HEK293T (cell line): ENCODE results near the gene XIST.

Experiments
- FOXM1 ChIP-seq: fragments of 450-650 bp; IDR thresholded peaks from 2 replicates; pipeline ENCODE4 v1.6.1; 2017; ENCODE audit warnings: mild to moderate bottlenecking, borderline replicate concordance
- L3MBTL2 ChIP-seq: fragments of 450-650 bp; conservative IDR thresholded peaks from 2 replicates; pipeline ENCODE4 v1.6.1; 2016; ENCODE audit warnings: mild to moderate bottlenecking
- LEF1 ChIP-seq: fragments of 450-650 bp; IDR thresholded peaks from 2 replicates; pipeline ENCODE4 v1.6.1; 2017; ENCODE audit warnings: mild to moderate bottlenecking, borderline replicate concordance
- SUZ12 ChIP-seq: fragments of 450-650 bp; IDR thresholded peaks from 2 replicates; pipeline ENCODE4 v1.6.1; 2016; ENCODE audit warnings: mild to moderate bottlenecking
- TF ChIP-seq, protein P1 (sequence below): fragments of 450-650 bp; IDR thresholded peaks from 2 replicates; pipeline ENCODE4 v1.6.1; 2016

- TF ChIP-seq L3MBTL2 (no peak), LEF1 (no peak), FOXM1 (no peak), SUZ12 (no peak)
- TF ChIP-seq, protein P1, sequence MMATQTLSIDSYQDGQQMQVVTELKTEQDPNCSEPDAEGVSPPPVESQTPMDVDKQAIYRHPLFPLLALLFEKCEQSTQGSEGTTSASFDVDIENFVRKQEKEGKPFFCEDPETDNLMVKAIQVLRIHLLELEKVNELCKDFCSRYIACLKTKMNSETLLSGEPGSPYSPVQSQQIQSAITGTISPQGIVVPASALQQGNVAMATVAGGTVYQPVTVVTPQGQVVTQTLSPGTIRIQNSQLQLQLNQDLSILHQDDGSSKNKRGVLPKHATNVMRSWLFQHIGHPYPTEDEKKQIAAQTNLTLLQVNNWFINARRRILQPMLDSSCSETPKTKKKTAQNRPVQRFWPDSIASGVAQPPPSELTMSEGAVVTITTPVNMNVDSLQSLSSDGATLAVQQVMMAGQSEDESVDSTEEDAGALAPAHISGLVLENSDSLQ, result no peak
Measured at GRCh38 chrX:73852022-73852421, 492 bp downstream of the XIST start.
